ENCODE data around the gene TTC19. TPM values are rescaled to one million over a fixed set of nuclear protein-coding genes. Genes with fewer than 3 reads are reported as not detected.

The TTC19 gene
- total and polyA plus RNA-seq, 2 of the 8 experiments (the other 6 are each of a cell fraction or from before 2014, with no cell fraction given): 11.8 to 55.0 TPM

GRCh38 chr17:15978606-15979005 lies 21.0 kb upstream of the TTC19 start:
- CTCF ChIA-PET (ENCODE audit: partially characterized antibody): interaction anchor here (0.8 kb wide), 1 partner anchor 12 kb away, joined by 3 read pairs; no protein-coding TSS in a partner anchor
- Histone ChIP-seq H2BK20ac (ENCODE audit: low read length) (no peak overlapping the region), H3K36me3 (ENCODE audit: control insufficient read depth in 2 of 4, insufficient read depth in 4 of 4, low read length in 3 of 4) (peaks cover 2 to 44% (median 22%) of the 10 kb centered on the region in 4 experiments; a peak in 7 of 8 replicates), H3K27me3 (replicated peaks in 1 of 4; ENCODE audit: control insufficient read depth in 3 of 4, extremely low read depth in 1 of 4, insufficient read depth in 3 of 4, low read length in 3 of 4) (no peaks in the 10 kb centered on the region), H3K79me2 (ENCODE audit: control insufficient read depth in 1 of 2, insufficient read depth in 2 of 2, low read length in 2 of 2) (no peaks in the 10 kb centered on the region), H4K91ac (replicated peaks; ENCODE audit: insufficient read length, low read length) (no peak overlapping the region), H3K4ac (replicated peaks; ENCODE audit: insufficient read length, low read depth, low read length) (no peak overlapping the region), H2AK5ac (ENCODE audit: low read depth, low read length) (no peak overlapping the region), H3K27ac (ENCODE audit: low read depth, low read length) (no peak overlapping the region), H3K56ac (replicated peaks; ENCODE audit: insufficient read length, low read depth, low read length) (no peak overlapping the region), H4K20me1 (replicated peaks in 1 of 2; ENCODE audit: control insufficient read depth in 1 of 2, insufficient read depth in 2 of 2, low read length in 2 of 2) (peaks cover 0 to 3% of the 10 kb centered on the region in 2 experiments), H3K14ac (ENCODE audit: insufficient read length) (no peak overlapping the region), H2BK12ac (ENCODE audit: low read depth, low read length) (no peak overlapping the region), H4K5ac (ENCODE audit: insufficient read length, low read depth, low read length) (no peak overlapping the region), H3K4me3 (ENCODE audit: extremely low read depth in 1 of 4, insufficient read depth in 2 of 4, low read depth in 3 of 4, low read length in 4 of 4) (no peak overlapping the region), H3K9me3 (ENCODE audit: insufficient read depth in 2 of 2, low read depth in 1 of 2, low read length in 1 of 2) (peaks cover 4 to 9% of the 10 kb centered on the region in 2 experiments; a peak in 2 of 4 replicates), H3K23ac (ENCODE audit: insufficient read length) (no peak overlapping the region), H3K79me1 (ENCODE audit: low read depth, low read length) (no peaks in the 10 kb centered on the region), H2BK120ac (replicated peaks; ENCODE audit: low read depth, low read length) (no peak overlapping the region), H3K9ac (replicated peaks in 1 of 4; ENCODE audit: extremely low read depth in 1 of 4, low read depth in 3 of 4, low read length in 3 of 4) (peak overlapping the region in 1 of 4 experiments; percentile 15; a peak in 1 of 7 replicates), H3K4me1 (replicated peaks in 1 of 4; ENCODE audit: control insufficient read depth in 3 of 4, insufficient read depth in 4 of 4, low read length in 3 of 4) (no peaks in the 10 kb centered on the region), H2BK15ac (ENCODE audit: low read length) (no peak overlapping the region), H4K8ac (ENCODE audit: extremely low read depth, insufficient read depth, low read length) (no peak overlapping the region), H2AFZ (ENCODE audit: low read length) (no peak overlapping the region), H3K18ac (ENCODE audit: extremely low read depth, low read length) (no peak overlapping the region), H3K4me2 (ENCODE audit: insufficient read depth in 1 of 2, low read depth in 2 of 2, low read length in 2 of 2) (no peak overlapping the region), H3K23me2 (ENCODE audit: low read depth, low read length) (no peaks in the 10 kb centered on the region), H2BK5ac (ENCODE audit: low read depth, low read length) (no peak overlapping the region)
- POLR2A ChIA-PET (ENCODE audit: partially characterized antibody): no interaction called here
- DNase-seq (ENCODE audit: low read depth in 1 of 2, low spot score in 2 of 2): no peak
- FAIRE-seq: no peak
- WGBS, 2 experiments (ENCODE audit: extremely low coverage in 1 of 2, insufficient coverage in 1 of 2, insufficient read length in 1 of 2, insufficient replicate concordance in 2 of 2, low coverage in 1 of 2, low lambda C conversion rate in 2 of 2, missing lambda C conversion rate in 1 of 2): 100% methylated on average over 1 of the region's 1 CpG; no CpG with 5 or more reads in 1 of the 2 experiments
- TF ChIP-seq CBX8 (IDR thresholded peaks at IDR 0.05; ENCODE audit: borderline replicate concordance, low read depth, low read length): no peak
- no peak for TF ChIP-seq EGR1 (IDR thresholded peaks at IDR 0.05; ENCODE audit: borderline replicate concordance, low read depth, low read length)
- TF ChIP-seq MAX (IDR thresholded peaks at IDR 0.05): no peak
- TF ChIP-seq ATF3 (IDR thresholded peaks at IDR 0.05; ENCODE audit: insufficient read depth, low read depth, low read length): no peak
- TF ChIP-seq EZH2 (IDR thresholded peaks at IDR 0.05; ENCODE audit: low read depth, low read length, severe bottlenecking): no peak
- TF ChIP-seq TAF1 (IDR thresholded peaks at IDR 0.05; ENCODE audit: low read depth, low read length): no peak
- no peak for TF ChIP-seq CHD2 (IDR thresholded peaks at IDR 0.05; ENCODE audit: low read length)
- TF ChIP-seq SP4 (IDR thresholded peaks at IDR 0.05; ENCODE audit: low read length): no peak
- TF ChIP-seq KDM1A (IDR thresholded peaks at IDR 0.05; ENCODE audit: borderline replicate concordance, low read length): no peak
- no peak for TF ChIP-seq RNF2 (IDR thresholded peaks at IDR 0.05; ENCODE audit: borderline replicate concordance, low read depth, low read length, missing control alignments, poor library complexity, severe bottlenecking)
- no peak for TF ChIP-seq TEAD4 (IDR thresholded peaks at IDR 0.05; ENCODE audit: low read depth, low read length)
- TF ChIP-seq NRF1 (IDR thresholded peaks at IDR 0.05; ENCODE audit: low read depth, low read length): no peak
- no peak for TF ChIP-seq BCL11A (IDR thresholded peaks at IDR 0.05; ENCODE audit: low read depth in 2 of 2, low read length in 2 of 2)

Data from H1 (cell line).